ENCODE results near the gene ANKS1B.

- TF ChIP-seq POLR2A (IDR thresholded peaks at IDR 0.05) (no peak), EP300 (IDR thresholded peaks at IDR 0.05) (no peak), POLR2AphosphoS5 (IDR thresholded peaks at IDR 0.05) (no peak), CTCF (IDR thresholded peaks at IDR 0.05) (no peak)
Measured at GRCh38 chr12:99387661-99388060, 597.1 kb downstream of the ANKS1B start.
